VCaP (cell line): Measurements from ENCODE around the gene TAS2R60.

Experiments
- H3K27ac ChIP-seq: fragments of 450-650 bp; 2 replicates; pipeline ENCODE4 v1.5.1; 2017
- TF ChIP-seq, protein P1 (sequence below): fragments of 450-650 bp; conservative IDR thresholded peaks from 2 replicates; pipeline ENCODE4 v1.5.1; 2017; ENCODE audit warnings: mild to moderate bottlenecking, moderate library complexity

TAS2R60 gene

DNA sequence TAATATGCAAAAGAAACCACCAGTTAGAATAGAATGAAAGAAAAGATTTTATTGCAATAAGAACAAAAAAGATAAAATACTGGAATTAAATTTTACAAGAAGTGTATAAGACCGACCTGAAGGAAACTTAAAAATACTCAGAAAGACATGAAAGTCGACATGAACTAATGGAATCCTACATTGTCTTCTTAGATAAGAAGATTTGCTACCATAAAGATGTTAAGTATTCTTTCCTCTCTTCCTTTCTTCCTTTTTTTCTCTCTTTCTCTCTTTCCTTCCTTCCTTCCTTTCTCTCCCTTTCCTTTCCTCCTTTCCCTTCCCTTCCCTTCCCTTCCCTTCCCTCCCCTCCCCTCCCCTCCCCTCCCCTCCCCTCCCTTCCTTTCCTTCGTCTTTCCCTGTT, 6.5 kb downstream of the TAS2R60 start:
- H3K27ac ChIP-seq, result no peak overlapping the region
- TF ChIP-seq, protein P1, sequence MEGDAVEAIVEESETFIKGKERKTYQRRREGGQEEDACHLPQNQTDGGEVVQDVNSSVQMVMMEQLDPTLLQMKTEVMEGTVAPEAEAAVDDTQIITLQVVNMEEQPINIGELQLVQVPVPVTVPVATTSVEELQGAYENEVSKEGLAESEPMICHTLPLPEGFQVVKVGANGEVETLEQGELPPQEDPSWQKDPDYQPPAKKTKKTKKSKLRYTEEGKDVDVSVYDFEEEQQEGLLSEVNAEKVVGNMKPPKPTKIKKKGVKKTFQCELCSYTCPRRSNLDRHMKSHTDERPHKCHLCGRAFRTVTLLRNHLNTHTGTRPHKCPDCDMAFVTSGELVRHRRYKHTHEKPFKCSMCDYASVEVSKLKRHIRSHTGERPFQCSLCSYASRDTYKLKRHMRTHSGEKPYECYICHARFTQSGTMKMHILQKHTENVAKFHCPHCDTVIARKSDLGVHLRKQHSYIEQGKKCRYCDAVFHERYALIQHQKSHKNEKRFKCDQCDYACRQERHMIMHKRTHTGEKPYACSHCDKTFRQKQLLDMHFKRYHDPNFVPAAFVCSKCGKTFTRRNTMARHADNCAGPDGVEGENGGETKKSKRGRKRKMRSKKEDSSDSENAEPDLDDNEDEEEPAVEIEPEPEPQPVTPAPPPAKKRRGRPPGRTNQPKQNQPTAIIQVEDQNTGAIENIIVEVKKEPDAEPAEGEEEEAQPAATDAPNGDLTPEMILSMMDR, result no peak

DNA sequence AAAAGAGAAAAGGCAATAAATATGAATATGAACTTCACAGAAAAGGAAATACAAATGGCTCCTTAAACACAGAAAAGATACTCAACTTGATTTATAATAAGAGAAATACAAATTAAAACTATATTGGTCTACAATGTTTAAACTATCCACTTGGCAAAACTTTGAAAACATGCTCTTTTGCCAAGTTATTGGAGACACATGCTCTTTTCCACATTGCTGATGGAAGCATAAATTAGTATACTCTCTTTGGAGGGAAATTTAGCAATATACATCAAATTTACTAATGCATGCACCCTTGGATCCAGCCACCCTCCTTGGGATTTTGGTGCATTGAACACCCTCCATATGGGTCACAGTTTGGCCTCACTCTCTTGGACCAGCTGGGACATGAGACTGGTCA, 7.9 kb downstream of the TAS2R60 start:
- TF ChIP-seq, protein P1, result no peak
- H3K27ac ChIP-seq, result no peak overlapping the region

DNA sequence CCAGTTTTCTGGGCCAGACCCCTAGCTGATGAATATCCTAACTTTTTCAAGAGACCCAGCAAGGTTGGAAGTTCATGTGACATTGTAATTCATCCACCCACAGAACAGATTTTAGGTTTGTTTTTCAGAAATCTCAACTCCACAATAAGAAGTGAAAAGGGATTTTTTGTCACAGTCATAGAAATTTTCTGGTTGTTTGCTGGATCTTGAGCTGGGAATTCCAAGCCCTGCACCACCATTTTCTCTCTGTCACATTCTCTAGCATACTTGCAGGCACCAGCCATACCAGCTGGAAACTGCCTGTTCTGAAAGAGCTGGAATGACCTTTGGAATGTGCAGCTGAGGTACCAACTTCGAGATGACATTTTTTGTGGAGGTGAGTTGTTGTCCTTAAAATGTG, 8.5 kb downstream of the TAS2R60 start:
- H3K27ac ChIP-seq, result no peak overlapping the region
- TF ChIP-seq, protein P1, result no peak

DNA sequence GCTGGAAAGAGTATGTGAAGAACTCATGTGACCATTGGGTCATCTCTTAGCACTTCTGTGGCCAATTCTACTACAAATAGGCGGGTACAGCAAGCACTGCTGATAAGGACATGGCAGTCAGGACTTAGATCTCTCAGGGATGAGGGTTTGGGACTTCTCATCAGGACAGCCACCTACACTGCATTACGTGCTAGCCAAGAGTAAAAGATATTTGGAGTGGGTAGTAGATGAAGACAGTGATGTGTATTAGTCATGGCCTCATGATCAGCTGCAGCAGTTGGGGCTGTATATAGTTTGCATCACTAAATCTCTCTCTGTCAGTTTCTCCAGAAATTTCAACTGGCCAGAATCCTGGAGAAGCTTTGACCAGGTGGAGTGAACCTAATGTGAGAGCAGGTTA, 9.2 kb downstream of the TAS2R60 start:
- no peak overlapping the region for H3K27ac ChIP-seq

DNA sequence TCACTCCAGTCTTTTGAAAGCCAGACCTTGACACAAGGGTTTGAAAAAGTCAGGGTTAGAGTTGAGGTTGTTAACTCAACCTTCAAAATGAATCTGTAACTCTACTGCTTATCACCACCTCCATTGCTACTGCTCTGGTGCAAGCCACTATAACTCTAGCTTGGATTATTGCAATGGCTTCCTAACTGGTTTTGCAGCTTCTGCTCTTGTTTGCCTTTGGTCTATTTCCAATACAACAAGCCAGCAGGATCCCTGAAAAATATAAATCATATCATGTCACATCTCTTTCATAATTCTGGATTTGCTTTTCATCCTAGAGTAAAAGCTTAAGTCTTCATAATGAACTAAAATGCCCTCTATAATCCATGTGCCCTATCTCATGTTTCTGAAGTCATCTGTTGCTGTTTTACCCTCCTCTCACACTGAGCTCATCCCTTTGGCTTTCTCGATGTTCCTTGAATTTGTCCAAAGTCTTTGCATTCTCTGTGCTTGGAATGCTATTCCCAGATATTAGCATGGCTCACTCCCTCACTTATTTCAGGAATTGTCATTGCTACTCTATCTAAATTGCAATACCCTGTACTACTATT, 10.9 kb downstream of the TAS2R60 start:
- TF ChIP-seq, protein P1, result no peak
- peak overlapping the region; percentile 36 for H3K27ac ChIP-seq

More for the DNA sequence above, 9.2 kb downstream of the TAS2R60 start:
- TF ChIP-seq, protein P1, result no peak

DNA sequence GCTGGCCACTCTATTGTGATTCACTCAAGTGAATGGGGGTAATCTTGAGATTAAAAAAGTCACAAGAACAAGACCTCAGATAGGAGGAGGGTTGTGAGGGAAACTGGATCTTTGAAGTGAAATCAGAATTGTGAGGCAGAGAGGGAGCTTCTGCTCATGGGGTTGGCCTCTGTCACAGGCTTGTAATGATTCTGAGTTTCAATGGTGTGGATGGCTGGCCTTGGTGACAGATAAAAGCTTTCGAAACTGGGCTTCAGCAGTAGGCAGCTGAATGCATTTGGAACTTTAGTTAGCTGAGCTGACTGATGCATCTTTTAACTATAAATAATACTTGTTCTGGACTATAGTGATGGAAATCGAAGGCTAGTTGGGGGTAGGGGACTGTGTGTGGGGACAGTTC, 12.2 kb downstream of the TAS2R60 start:
- TF ChIP-seq, protein P1, result no peak
- H3K27ac ChIP-seq, result no peak overlapping the region

DNA sequence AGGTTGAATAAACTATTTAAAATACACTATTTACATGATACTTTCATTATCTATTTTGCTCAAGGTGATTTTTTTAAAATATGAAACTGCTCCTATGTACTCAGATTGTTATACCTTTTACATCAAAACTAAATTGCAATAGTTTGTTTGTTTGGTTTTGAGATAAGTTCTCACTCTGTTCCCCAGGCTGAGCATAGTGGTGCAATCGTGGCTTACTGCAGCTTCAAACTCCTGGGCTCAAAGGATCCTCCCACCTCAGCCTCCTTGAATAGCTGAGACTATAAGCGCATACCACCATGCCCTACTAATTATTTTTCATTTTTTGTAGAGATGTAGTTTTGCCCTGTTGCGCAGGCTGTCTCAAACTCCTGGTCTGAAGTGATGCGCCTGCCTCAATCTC, 12.7 kb downstream of the TAS2R60 start:
- TF ChIP-seq, protein P1, result no peak
- H3K27ac ChIP-seq, result no peak overlapping the region
